Tibial artery (tissue), 4 donors: ENCODE measurements around the gene CMKLR1.

Source experiments
- DNase-seq, 2 donors: peaks; one replicate each; pipeline ENCODE4 v3.0.0-alpha.2; 2019
- H3K27ac ChIP-seq, 2 donors: fragments of 200-600 bp; sonication (generic) in 1 of 2; 1 replicate in 1 of 2; 2 replicates in 1 of 2; pipeline ENCODE4 v1.5.1; 2018 to 2019; ENCODE audit warnings: mild to moderate bottlenecking in 1 of 2
- H3K27me3 ChIP-seq, 2 donors: fragments of 200-600 bp; sonication (generic) in 1 of 2; one replicate each; pipeline versions ENCODE4 v1.5.1 to v1.6.0; 2016 to 2019
- H3K36me3 ChIP-seq, 3 donors: fragments of 200-600 bp; sonication (generic) in 2 of 3; one replicate each; pipeline ENCODE4 v1.5.1; 2016 to 2019; ENCODE audit warnings: mild to moderate bottlenecking in 2 of 3
- H3K4me1 ChIP-seq, 4 donors: fragments of 200-600 bp; sonication (generic) in 2 of 4; 1 replicate in 3 of 4; 2 replicates in 1 of 4; pipeline ENCODE4 v1.5.1; 2016 to 2019
- H3K4me3 ChIP-seq, 2 donors: fragments of 200-600 bp; sonication (generic) in 1 of 2; 1 replicate in 1 of 2; 2 replicates in 1 of 2; pipeline ENCODE4 v1.5.1; 2018 to 2019; ENCODE audit warnings: mild to moderate bottlenecking in 2 of 2
- H3K9me3 ChIP-seq, 3 donors: fragments of 200-600 bp; sonication (generic) in 1 of 3; one replicate each; pipeline ENCODE4 v1.5.1; 2016 to 2019
- CTCF ChIP-seq, 2 experiments: fragments of 200-600 bp in 1 of 2; fragments of 450-650 bp in 1 of 2; IDR thresholded peaks; one replicate each; pipeline ENCODE4 v1.5.1; 2017 to 2019; ENCODE audit warnings: antibody characterized with exemption in 2 of 2, mild to moderate bottlenecking in 1 of 2, moderate library complexity in 1 of 2
- intact Hi-C: fragments of 100-400 bp; cut with DNase I; formaldehyde crosslinking; loops from one replicate; pipeline ENCODE4 v1.15.0; 2023; ENCODE audit warnings: low total_unique reads

Gene CMKLR1

GRCh38 chr12:108308395-108309085, 30.6 kb downstream of the CMKLR1 start:
- TF ChIP-seq CTCF (IDR thresholded peaks at IDR 0.05): no peak
- no peaks in the 10 kb centered on the region for H3K36me3 ChIP-seq
- no peaks in the 10 kb centered on the region for H3K27me3 ChIP-seq
- DNase-seq: peak in 1 of 2 donors; percentile 75
- intact Hi-C loops: no loop called here
- no peak overlapping the region for H3K4me3 ChIP-seq
- H3K9me3 ChIP-seq: no peaks in the 10 kb centered on the region
- peaks cover 0 to 95% (median 67%) of the 10 kb centered on the region in 4 donors for H3K4me1 ChIP-seq
- peak overlapping the region; percentile 83 to 90 for H3K27ac ChIP-seq

- intact Hi-C loops: no loop called here
- H3K36me3 ChIP-seq: no peaks in the 10 kb centered on the region
- H3K27me3 ChIP-seq: no peaks in the 10 kb centered on the region
- peaks cover 0 to 95% (median 65%) of the 10 kb centered on the region in 4 donors for H3K4me1 ChIP-seq
- H3K27ac ChIP-seq: peak overlapping the region; percentile 83 to 90
- no peak overlapping the region for H3K4me3 ChIP-seq
- no peaks in the 10 kb centered on the region for H3K9me3 ChIP-seq
- no peak for TF ChIP-seq CTCF (IDR thresholded peaks at IDR 0.05)
- DNase-seq: peak in 1 of 2 donors; percentile 76
Measured at GRCh38 chr12:108307006-108307405, 32.1 kb downstream of the CMKLR1 start.

DNA sequence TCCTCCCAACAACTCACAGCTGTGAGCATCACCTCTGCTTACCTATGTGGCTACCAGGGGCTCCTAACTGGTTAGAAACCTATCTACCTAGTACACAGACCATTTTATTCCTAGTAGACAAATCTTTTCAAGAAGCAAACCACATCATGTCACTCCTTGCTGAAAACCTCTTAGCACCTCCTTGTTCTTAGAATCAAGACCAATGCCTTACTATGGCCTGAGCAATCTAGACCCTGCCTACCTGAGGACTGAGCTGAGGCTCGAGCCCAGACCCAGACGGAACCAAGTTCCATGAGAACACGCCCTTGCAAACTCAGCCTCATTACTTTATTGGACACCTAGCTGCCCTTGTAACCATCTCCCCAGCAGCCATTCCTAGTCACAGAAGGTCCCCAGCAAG, 32.6 kb downstream of the CMKLR1 start:
- H3K27ac ChIP-seq: peak overlapping the region; percentile 83 to 90
- H3K4me1 ChIP-seq: peaks cover 0 to 91% (median 61%) of the 10 kb centered on the region in 4 donors
- DNase-seq: no peak
- H3K27me3 ChIP-seq: no peaks in the 10 kb centered on the region
- H3K4me3 ChIP-seq: no peak overlapping the region
- no peaks in the 10 kb centered on the region for H3K9me3 ChIP-seq
- H3K36me3 ChIP-seq: no peaks in the 10 kb centered on the region
- intact Hi-C loops: no loop called here
- TF ChIP-seq CTCF (IDR thresholded peaks at IDR 0.05): no peak

- peak in 1 of 2 donors; percentile 76 for DNase-seq
- H3K27ac ChIP-seq: peak overlapping the region; percentile 83 to 90
- peaks cover 0 to 89% (median 59%) of the 10 kb centered on the region in 4 donors for H3K4me1 ChIP-seq
- TF ChIP-seq CTCF (IDR thresholded peaks at IDR 0.05): no peak
- no peaks in the 10 kb centered on the region for H3K9me3 ChIP-seq
- H3K4me3 ChIP-seq: peak overlapping the region; percentile 36 to 43
- intact Hi-C loops: no loop called here
- H3K27me3 ChIP-seq: no peaks in the 10 kb centered on the region
- no peaks in the 10 kb centered on the region for H3K36me3 ChIP-seq
Measured at GRCh38 chr12:108305991-108306501, 33.1 kb downstream of the CMKLR1 start.

DNA sequence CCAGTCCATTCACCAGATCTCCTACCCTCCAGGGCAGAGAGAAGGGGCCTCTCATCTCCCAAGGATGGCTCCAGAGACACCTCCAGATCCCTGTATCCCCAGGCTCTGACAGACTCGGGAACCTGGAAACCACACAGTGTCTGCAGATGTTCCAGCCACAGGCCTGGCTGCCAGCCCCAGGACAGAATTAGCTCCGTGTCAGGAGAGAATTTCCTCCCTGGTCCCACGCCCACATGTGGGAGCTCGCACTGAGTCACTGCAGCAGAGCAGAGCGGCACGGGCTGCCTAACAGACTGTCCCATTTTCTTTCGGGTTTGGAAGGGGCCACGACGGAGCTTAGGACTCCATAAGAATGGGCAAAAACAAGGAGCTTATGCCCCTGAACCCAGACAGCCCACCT, 33.6 kb downstream of the CMKLR1 start:
- H3K27me3 ChIP-seq: no peaks in the 10 kb centered on the region
- intact Hi-C loops: no loop called here
- H3K4me3 ChIP-seq: peak overlapping the region; percentile 36 to 43
- H3K36me3 ChIP-seq: no peaks in the 10 kb centered on the region
- no peak for TF ChIP-seq CTCF (IDR thresholded peaks at IDR 0.05)
- no peaks in the 10 kb centered on the region for H3K9me3 ChIP-seq
- peak overlapping the region; percentile 83 to 90 for H3K27ac ChIP-seq
- peak; percentile 96 to 97 for DNase-seq
- peaks cover 0 to 84% (median 56%) of the 10 kb centered on the region in 4 donors for H3K4me1 ChIP-seq
